ENCODE results near the gene VSX1. TPM values are rescaled to one million over a fixed set of nuclear protein-coding genes. Genes with fewer than 3 reads are reported as not detected.
A peak's percentile ranks its signal among the peaks of the same experiment; 100 is the strongest.

VSX1 gene
- total RNA-seq, 1 donor from 2014 or later: not detected

- Mint-ChIP-seq H3K36me3 (ENCODE audit: low read depth) (no peaks in the 10 kb centered on the region), H3K27ac (no peak overlapping the region), H3K4me3 (no peak overlapping the region), H3K4me1 (ENCODE audit: low read depth) (peaks cover 7% of the 10 kb centered on the region), H3K27me3 (ENCODE audit: insufficient read depth) (peaks cover 17% of the 10 kb centered on the region), H3K9me3 (no peaks in the 10 kb centered on the region)
- intact Hi-C loops (cut with micrococcal nuclease): no loop called here
- no peak for DNase-seq (ENCODE audit: low spot score)
These were observed 21.6 kb upstream of the VSX1 start for GRCh38 chr20:25103526-25103925.

- Mint-ChIP-seq H3K27ac (no peak overlapping the region), H3K4me3 (no peak overlapping the region), H3K36me3 (ENCODE audit: low read depth) (no peaks in the 10 kb centered on the region), H3K27me3 (ENCODE audit: insufficient read depth) (peaks cover 13% of the 10 kb centered on the region), H3K9me3 (no peaks in the 10 kb centered on the region), H3K4me1 (ENCODE audit: low read depth) (peaks cover 7% of the 10 kb centered on the region)
- intact Hi-C loops (cut with micrococcal nuclease): no loop called here
- no peak for DNase-seq (ENCODE audit: low spot score)
These were observed 19.0 kb upstream of the VSX1 start for GRCh38 chr20:25100914-25101313.

GRCh38 chr20:25099601-25100140 is 17.7 kb upstream of the VSX1 start:
- no peak for DNase-seq (ENCODE audit: low spot score)
- intact Hi-C loops (cut with micrococcal nuclease): no loop called here
- Mint-ChIP-seq H3K36me3 (ENCODE audit: low read depth) (no peaks in the 10 kb centered on the region), H3K27me3 (ENCODE audit: insufficient read depth) (peaks cover 22% of the 10 kb centered on the region), H3K27ac (no peak overlapping the region), H3K4me3 (no peak overlapping the region), H3K4me1 (ENCODE audit: low read depth) (peaks cover 7% of the 10 kb centered on the region), H3K9me3 (no peaks in the 10 kb centered on the region)

- no peak for DNase-seq (ENCODE audit: low spot score)
- Mint-ChIP-seq H3K9me3 (no peaks in the 10 kb centered on the region), H3K4me1 (ENCODE audit: low read depth) (peaks cover 7% of the 10 kb centered on the region), H3K27ac (no peak overlapping the region), H3K36me3 (ENCODE audit: low read depth) (no peaks in the 10 kb centered on the region), H3K27me3 (ENCODE audit: insufficient read depth) (peaks cover 26% of the 10 kb centered on the region), H3K4me3 (no peak overlapping the region)
- intact Hi-C loops (cut with micrococcal nuclease): no loop called here
These were observed 15.6 kb upstream of the VSX1 start for GRCh38 chr20:25097498-25097897.

- H3K9me3 Mint-ChIP-seq: no peaks in the 10 kb centered on the region
- H3K27me3 Mint-ChIP-seq (ENCODE audit: insufficient read depth): peaks cover 29% of the 10 kb centered on the region
- H3K4me3 Mint-ChIP-seq: no peak overlapping the region
- H3K36me3 Mint-ChIP-seq (ENCODE audit: low read depth): no peaks in the 10 kb centered on the region
- DNase-seq (ENCODE audit: low spot score): peak; percentile 46
- intact Hi-C loops (cut with micrococcal nuclease): no loop called here
- peaks cover 14% of the 10 kb centered on the region for H3K4me1 Mint-ChIP-seq (ENCODE audit: low read depth)
- no peak overlapping the region for H3K27ac Mint-ChIP-seq
These were observed 8.8 kb upstream of the VSX1 start for GRCh38 chr20:25090492-25091429.

GRCh38 chr20:25089662-25090061 is 7.7 kb upstream of the VSX1 start:
- Mint-ChIP-seq H3K36me3 (ENCODE audit: low read depth) (no peaks in the 10 kb centered on the region), H3K27ac (no peak overlapping the region), H3K4me1 (ENCODE audit: low read depth) (peaks cover 14% of the 10 kb centered on the region), H3K27me3 (ENCODE audit: insufficient read depth) (peaks cover 32% of the 10 kb centered on the region), H3K9me3 (no peaks in the 10 kb centered on the region), H3K4me3 (no peak overlapping the region)
- DNase-seq (ENCODE audit: low spot score): no peak
- intact Hi-C loops (cut with micrococcal nuclease): no loop called here

GRCh38 chr20:25089096-25089495 is 7.2 kb upstream of the VSX1 start:
- intact Hi-C loops (cut with micrococcal nuclease): no loop called here
- peaks cover 33% of the 10 kb centered on the region for H3K27me3 Mint-ChIP-seq (ENCODE audit: insufficient read depth)
- no peak overlapping the region for H3K27ac Mint-ChIP-seq
- peaks cover 15% of the 10 kb centered on the region for H3K4me1 Mint-ChIP-seq (ENCODE audit: low read depth)
- DNase-seq (ENCODE audit: low spot score): no peak
- H3K9me3 Mint-ChIP-seq: no peaks in the 10 kb centered on the region
- no peaks in the 10 kb centered on the region for H3K36me3 Mint-ChIP-seq (ENCODE audit: low read depth)
- no peak overlapping the region for H3K4me3 Mint-ChIP-seq

GRCh38 chr20:25088267-25088666 is 6.3 kb upstream of the VSX1 start:
- no peaks in the 10 kb centered on the region for H3K9me3 Mint-ChIP-seq
- peaks cover 40% of the 10 kb centered on the region for H3K27me3 Mint-ChIP-seq (ENCODE audit: insufficient read depth)
- peaks cover 23% of the 10 kb centered on the region for H3K4me1 Mint-ChIP-seq (ENCODE audit: low read depth)
- H3K27ac Mint-ChIP-seq: no peak overlapping the region
- no peak for DNase-seq (ENCODE audit: low spot score)
- intact Hi-C loops (cut with micrococcal nuclease): no loop called here
- H3K4me3 Mint-ChIP-seq: no peak overlapping the region
- H3K36me3 Mint-ChIP-seq (ENCODE audit: low read depth): no peaks in the 10 kb centered on the region

- H3K27ac Mint-ChIP-seq: no peak overlapping the region
- H3K4me1 Mint-ChIP-seq (ENCODE audit: low read depth): peaks cover 23% of the 10 kb centered on the region
- no peaks in the 10 kb centered on the region for H3K9me3 Mint-ChIP-seq
- no peak overlapping the region for H3K4me3 Mint-ChIP-seq
- no peaks in the 10 kb centered on the region for H3K36me3 Mint-ChIP-seq (ENCODE audit: low read depth)
- DNase-seq (ENCODE audit: low spot score): no peak
- H3K27me3 Mint-ChIP-seq (ENCODE audit: insufficient read depth): peaks cover 47% of the 10 kb centered on the region
- intact Hi-C loops (cut with micrococcal nuclease): no loop called here
These were observed 5.4 kb upstream of the VSX1 start for GRCh38 chr20:25087186-25087929.

- intact Hi-C loops (cut with micrococcal nuclease): no loop called here
- Mint-ChIP-seq H3K4me3 (no peak overlapping the region), H3K27me3 (ENCODE audit: insufficient read depth) (peaks cover 55% of the 10 kb centered on the region)
These were observed 4.0 kb upstream of the VSX1 start for GRCh38 chr20:25085756-25086495.

GRCh38 chr20:25084626-25085187 is 2.8 kb upstream of the VSX1 start:
- Mint-ChIP-seq H3K27me3 (ENCODE audit: insufficient read depth) (peaks cover 66% of the 10 kb centered on the region), H3K4me1 (ENCODE audit: low read depth) (peaks cover 9% of the 10 kb centered on the region), H3K9me3 (no peaks in the 10 kb centered on the region), H3K27ac (no peak overlapping the region), H3K36me3 (ENCODE audit: low read depth) (peaks cover 1% of the 10 kb centered on the region), H3K4me3 (no peak overlapping the region)
- intact Hi-C loops (cut with micrococcal nuclease): loop anchor here (1.0 to 5.0 kb wide), 3 partner anchors 95 to 612 kb away; no protein-coding TSS in a partner anchor
- DNase-seq (ENCODE audit: low spot score): no peak

More at GRCh38 chr20:25085756-25086495, 4.0 kb upstream of the VSX1 start:
- Mint-ChIP-seq H3K36me3 (ENCODE audit: low read depth) (no peaks in the 10 kb centered on the region), H3K27ac (no peak overlapping the region), H3K9me3 (no peaks in the 10 kb centered on the region), H3K4me1 (ENCODE audit: low read depth) (peaks cover 18% of the 10 kb centered on the region)
- no peak for DNase-seq (ENCODE audit: low spot score)

Measured in activated T-helper 1 cell treated with anti-CD3 and anti-CD28 coated beads, Interleukin-12 subunit alpha, Interleukin-12 subunit beta, Interleukin-2, Interleukin-4 antibody, amounts not matched to agents 30 ng/mL and 10 ng/mL and 1 ng/mL, durations not matched to agents 14 hours and 24 hours and 36 hours (primary cell).